HCT116 (cell line): ENCODE measurements around the gene PRELID1. TPM values are rescaled to one million over a fixed set of nuclear protein-coding genes. Genes with fewer than 3 reads are reported as not detected.
"Not testable (repeated sequence)": the region's sequence is repeated elsewhere in the genome, so short reads cannot be mapped to it uniquely, and the experiment has no call there.

Experiments
- ATAC-seq: fragments of 200-7000 bp; cut with Tn5 transposase; 2 replicates; pipeline ENCODE4 v1.9.1; 2020; ENCODE audit warnings: mild to moderate bottlenecking, moderate library complexity
- BruUV-seq: library from RNA; stranded (reverse); fragments of 400-500 nt; replicated peaks from 2 replicates; lab custom pipeline; 2021; lab: Mats Ljungman, UMichigan
- CTCF ChIA-PET: fragments of 300-600 bp; sonication (Branson Sonifier 250); formaldehyde crosslinking; loops from one replicate; lab custom pipeline; 2021; ENCODE audit warnings: antibody characterized with exemption; lab: Charles Lee
- POLR2A ChIA-PET: fragments of 300-600, 350-600 bp; sonication (Branson Sonifier 250); formaldehyde crosslinking; loops from one replicate; lab custom pipeline; 2021; ENCODE audit warnings: antibody characterized with exemption; lab: Charles Lee
- RAD21 ChIA-PET, 2 experiments: fragments of 300-600 bp; sonication (Branson Sonifier 250); formaldehyde crosslinking; loops; one replicate each; lab custom pipeline; 2023; ENCODE audit warnings: low total read pairs in 2 of 2; ENCODE audit not compliant: uncharacterized antibody in 2 of 2, unreplicated experiment in 2 of 2, low non-redundant PET in 1 of 2; lab: Charles Lee
- DNase-seq: peaks from one replicate; pipeline ENCODE4 v3.0.0-alpha.2; 2010; ENCODE audit warnings: low read depth, low spot score
- H2AFZ ChIP-seq: fragments of 200-600 bp; shearing (Covaris generic), sonication (generic); 2 replicates; pipeline ENCODE4 v1.6.1; 2017; ENCODE audit warnings: low read depth, mixed run types, mixed read lengths, antibody characterized with exemption, low read length; ENCODE audit not compliant: poor library complexity, severe bottlenecking
- H3K27ac ChIP-seq: 2 replicates; pipeline ENCODE4 v1.5.1; 2012; ENCODE audit warnings: low read depth, low read length
- H3K27me3 ChIP-seq: fragments of 200-600 bp; sonication (generic); 2 replicates; pipeline ENCODE4 v1.6.1; 2016; ENCODE audit warnings: mixed run types, low read length, mixed read lengths; ENCODE audit not compliant: insufficient read depth
- H3K36me3 ChIP-seq, 2 experiments: fragments of 200-500 bp in 1 of 2; fragments of 200-600 bp in 1 of 2; sonication (Bioruptor generic) in 1 of 2; sonication (generic) in 1 of 2; 2 replicates each; pipeline versions ENCODE4 v1.5.1 to v1.6.1; 2014 to 2016; ENCODE audit warnings: low read length in 2 of 2, inconsistent platforms in 1 of 2, mixed read lengths in 1 of 2, mixed run types in 1 of 2; ENCODE audit not compliant: insufficient read depth in 2 of 2, control insufficient read depth in 1 of 2
- H3K4me1 ChIP-seq, 2 experiments: fragments of 200-600 bp in 1 of 2; sonication (generic) in 1 of 2; 2 replicates each; pipeline versions ENCODE4 v1.5.1 to v1.6.1; 2012 to 2017; ENCODE audit warnings: low read length in 2 of 2, inconsistent platforms in 1 of 2, mild to moderate bottlenecking in 1 of 2, mixed read lengths in 1 of 2, mixed run types in 1 of 2, moderate library complexity in 1 of 2; ENCODE audit not compliant: insufficient read depth in 2 of 2, control insufficient read depth in 1 of 2
- H3K4me2 ChIP-seq: fragments of 200-600 bp; sonication (generic); 2 replicates; pipeline ENCODE4 v1.6.1; 2017; ENCODE audit warnings: mixed run types, low read length, mixed read lengths
- H3K4me3 ChIP-seq, 2 experiments: fragments of 200-600 bp in 1 of 2; sonication (generic) in 1 of 2; replicated peaks in 1 of 2; 2 replicates each; pipeline ENCODE4 v1.5.1; 2011 to 2016; ENCODE audit warnings: low read length in 2 of 2, control low read depth in 1 of 2, low read depth in 1 of 2, mild to moderate bottlenecking in 1 of 2, mixed read lengths in 1 of 2, mixed run types in 1 of 2
- H3K79me2 ChIP-seq: fragments of 200-600 bp; sonication (generic); 2 replicates; pipeline ENCODE4 v1.6.1; 2017; ENCODE audit warnings: mild to moderate bottlenecking, mixed run types, low read length, moderate library complexity, mixed read lengths; ENCODE audit not compliant: insufficient read depth
- H3K9ac ChIP-seq: fragments of 200-600 bp; sonication (generic); 2 replicates; pipeline ENCODE4 v1.6.1; 2016; ENCODE audit warnings: low read length, mixed read lengths
- H3K9me2 ChIP-seq: fragments of 200-600 bp; sonication (generic), shearing (Covaris generic); 2 replicates; pipeline ENCODE4 v1.6.1; 2017; ENCODE audit warnings: mixed run types, mild to moderate bottlenecking, moderate library complexity; ENCODE audit not compliant: insufficient read depth
- H3K9me3 ChIP-seq, 2 experiments: fragments of 200-500 bp in 1 of 2; fragments of 200-600 bp in 1 of 2; sonication (Bioruptor generic) in 1 of 2; sonication (generic) in 1 of 2; 2 replicates each; pipeline ENCODE4 v1.6.1; 2014 to 2017; ENCODE audit warnings: low read length in 2 of 2, mixed read lengths in 2 of 2, inconsistent platforms in 1 of 2, low read depth in 1 of 2, mild to moderate bottlenecking in 1 of 2, mixed run types in 1 of 2, moderate library complexity in 1 of 2; ENCODE audit not compliant: control insufficient read depth in 1 of 2, insufficient read depth in 1 of 2
- H4K20me1 ChIP-seq: fragments of 200-600 bp; sonication (generic), shearing (Covaris generic); 2 replicates; pipeline ENCODE4 v1.6.1; 2017; ENCODE audit warnings: mixed run types, mild to moderate bottlenecking, moderate library complexity; ENCODE audit not compliant: insufficient read depth
- CBX3 ChIP-seq: IDR thresholded peaks from 2 replicates; pipeline ENCODE4 v1.6.1; 2012; ENCODE audit warnings: low read depth
- EGR1 ChIP-seq: IDR thresholded peaks from 2 replicates; pipeline ENCODE4 v1.6.1; 2012; ENCODE audit warnings: low read depth
- ELF1 ChIP-seq: IDR thresholded peaks from 2 replicates; pipeline ENCODE4 v1.6.1; 2012; ENCODE audit warnings: low read depth, borderline replicate concordance
- EZH2phosphoT487 ChIP-seq: fragments of 200-600 bp; IDR thresholded peaks from 2 replicates; pipeline ENCODE4 v1.6.1; 2018; ENCODE audit warnings: antibody characterized with exemption, borderline replicate concordance
- FOSL1 ChIP-seq: IDR thresholded peaks from 2 replicates; pipeline ENCODE4 v1.6.1; 2012; ENCODE audit warnings: low read depth
- POLR2A ChIP-seq: IDR thresholded peaks from 2 replicates; pipeline ENCODE4 v1.7.0; 2011; ENCODE audit warnings: borderline replicate concordance; ENCODE audit not compliant: insufficient read depth, insufficient read length; ENCODE audit errors: extremely low read depth
- POLR2AphosphoS5 ChIP-seq: IDR thresholded peaks from 2 replicates; pipeline ENCODE4 v1.6.1; 2011; ENCODE audit warnings: mild to moderate bottlenecking, low read depth, low read length, moderate library complexity
- RAD21 ChIP-seq: IDR thresholded peaks from 2 replicates; pipeline ENCODE4 v1.6.1; 2012; ENCODE audit warnings: low read depth, mild to moderate bottlenecking
- SIN3A ChIP-seq: IDR thresholded peaks from 2 replicates; pipeline ENCODE4 v1.6.1; 2012; ENCODE audit warnings: low read depth
- SP1 ChIP-seq: IDR thresholded peaks from 2 replicates; pipeline ENCODE4 v1.6.1; 2012; ENCODE audit warnings: low read depth
- SRF ChIP-seq: IDR thresholded peaks from 2 replicates; pipeline ENCODE4 v1.6.1; 2012; ENCODE audit warnings: low read depth
- ZFX ChIP-seq: fragments of 450-650 bp; IDR thresholded peaks from 2 replicates; pipeline ENCODE4 v1.6.1; 2017
- ZNF274 ChIP-seq: fragments of 200-500 bp; sonication (Bioruptor generic); IDR thresholded peaks from 2 replicates; pipeline ENCODE4 v1.6.1; 2014; ENCODE audit warnings: mild to moderate bottlenecking, low read depth, low read length, inconsistent platforms
- intact Hi-C: fragments of 100-400 bp; cut with micrococcal nuclease; formaldehyde crosslinking; loops from 2 replicates; pipeline ENCODE4 v1.10.0; 2022
- total RNA-seq: library from RNA; stranded (reverse); gene quantifications from one replicate; pipeline ENCODE4 v1.2.1, GENCODE V29; 2021; ENCODE audit not compliant: unreplicated experiment
- TF ChIP-seq, protein P1 (sequence below): IDR thresholded peaks from 2 replicates; pipeline ENCODE4 v1.6.1; 2012
- TF ChIP-seq, protein P2 (sequence below): IDR thresholded peaks from 2 replicates; pipeline ENCODE4 v1.6.1; 2012; ENCODE audit warnings: low read depth
- TF ChIP-seq, protein P3 (sequence below), 3 experiments: fragments of 200-600 bp in 1 of 3; sonication (generic) in 1 of 3; IDR thresholded peaks in 2 of 3; conservative IDR thresholded peaks in 1 of 3; 2 replicates each; pipeline ENCODE4 v1.5.1; 2012 to 2017; ENCODE audit warnings: low read depth in 2 of 3, low read length in 2 of 3, antibody characterized with exemption in 1 of 3, borderline replicate concordance in 1 of 3, control low read depth in 1 of 3, mild to moderate bottlenecking in 1 of 3, mixed read lengths in 1 of 3, mixed run types in 1 of 3, moderate library complexity in 1 of 3; ENCODE audit not compliant: insufficient read depth in 1 of 3

PRELID1 gene
- total RNA-seq, 1 experiment from 2014 or later: 223 TPM

DNA sequence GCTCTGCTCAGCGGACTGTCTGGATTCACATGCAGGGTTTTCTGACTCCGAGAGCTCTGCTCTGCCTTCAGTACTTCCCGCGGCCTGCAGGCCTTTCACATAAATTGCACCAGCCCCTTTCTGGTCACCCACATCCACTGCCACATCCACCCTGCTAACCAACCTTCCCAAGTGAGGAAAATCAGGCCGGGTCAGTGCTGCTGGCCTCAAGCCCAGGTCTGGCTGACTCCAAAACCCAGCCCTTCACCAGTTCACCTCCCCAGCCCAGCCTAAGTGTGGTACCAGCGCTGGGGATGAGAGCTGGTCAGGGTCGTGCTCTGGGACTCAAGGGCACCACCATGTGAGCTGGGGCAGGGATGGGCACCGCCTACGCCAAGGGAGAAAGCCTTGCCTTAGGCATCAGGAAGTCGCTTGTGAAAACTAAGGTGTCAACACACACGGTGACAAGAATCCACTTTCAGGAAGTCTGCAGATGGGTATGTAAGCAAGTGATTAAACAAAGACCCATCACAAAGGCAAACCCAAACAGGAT is 35.6 kb downstream of the PRELID1 start:
- RAD21 ChIA-PET: no interaction called here
- CTCF ChIA-PET: no interaction called here

DNA sequence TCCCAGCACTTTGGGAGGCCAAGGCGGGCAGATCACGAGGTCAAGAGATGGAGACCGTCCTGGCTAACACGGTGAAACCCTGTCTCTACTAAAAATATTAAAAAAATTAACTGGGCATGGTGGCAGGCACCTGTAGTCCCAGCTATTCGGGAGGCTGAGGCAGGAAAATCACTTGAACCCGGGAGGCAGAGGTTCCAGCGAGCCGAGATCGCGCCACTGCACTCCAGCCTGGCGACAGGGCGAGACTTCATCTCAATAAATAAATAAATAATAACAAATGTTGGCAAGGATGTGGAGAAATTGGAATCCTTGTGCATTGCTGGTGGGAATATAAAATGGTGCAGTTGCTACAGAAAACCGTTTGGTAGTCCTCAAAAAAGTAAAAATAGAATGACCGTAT is 39.4 kb downstream of the PRELID1 start:
- H3K36me3 ChIP-seq: peaks cover 12 to 20% of the 10 kb centered on the region in 2 experiments; a peak in 3 of 4 replicates
- H3K79me2 ChIP-seq: peaks cover 77% of the 10 kb centered on the region

More for the DNA sequence above, 35.6 kb downstream of the PRELID1 start:
- no peak overlapping the region; the same call in 1 of the 2 replicates for H3K27ac ChIP-seq
- TF ChIP-seq EZH2phosphoT487: no peak
- TF ChIP-seq FOSL1: no peak
- TF ChIP-seq, protein P1, sequence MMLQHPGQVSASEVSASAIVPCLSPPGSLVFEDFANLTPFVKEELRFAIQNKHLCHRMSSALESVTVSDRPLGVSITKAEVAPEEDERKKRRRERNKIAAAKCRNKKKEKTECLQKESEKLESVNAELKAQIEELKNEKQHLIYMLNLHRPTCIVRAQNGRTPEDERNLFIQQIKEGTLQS: no peak
- no peak for TF ChIP-seq SRF
- no peak for TF ChIP-seq SIN3A
- TF ChIP-seq ELF1: no peak
- TF ChIP-seq POLR2AphosphoS5: no peak
- no peak for TF ChIP-seq POLR2A
- no peak for TF ChIP-seq EGR1
- no peak for TF ChIP-seq CBX3
- TF ChIP-seq ZNF274: no peak
- TF ChIP-seq, protein P2, sequence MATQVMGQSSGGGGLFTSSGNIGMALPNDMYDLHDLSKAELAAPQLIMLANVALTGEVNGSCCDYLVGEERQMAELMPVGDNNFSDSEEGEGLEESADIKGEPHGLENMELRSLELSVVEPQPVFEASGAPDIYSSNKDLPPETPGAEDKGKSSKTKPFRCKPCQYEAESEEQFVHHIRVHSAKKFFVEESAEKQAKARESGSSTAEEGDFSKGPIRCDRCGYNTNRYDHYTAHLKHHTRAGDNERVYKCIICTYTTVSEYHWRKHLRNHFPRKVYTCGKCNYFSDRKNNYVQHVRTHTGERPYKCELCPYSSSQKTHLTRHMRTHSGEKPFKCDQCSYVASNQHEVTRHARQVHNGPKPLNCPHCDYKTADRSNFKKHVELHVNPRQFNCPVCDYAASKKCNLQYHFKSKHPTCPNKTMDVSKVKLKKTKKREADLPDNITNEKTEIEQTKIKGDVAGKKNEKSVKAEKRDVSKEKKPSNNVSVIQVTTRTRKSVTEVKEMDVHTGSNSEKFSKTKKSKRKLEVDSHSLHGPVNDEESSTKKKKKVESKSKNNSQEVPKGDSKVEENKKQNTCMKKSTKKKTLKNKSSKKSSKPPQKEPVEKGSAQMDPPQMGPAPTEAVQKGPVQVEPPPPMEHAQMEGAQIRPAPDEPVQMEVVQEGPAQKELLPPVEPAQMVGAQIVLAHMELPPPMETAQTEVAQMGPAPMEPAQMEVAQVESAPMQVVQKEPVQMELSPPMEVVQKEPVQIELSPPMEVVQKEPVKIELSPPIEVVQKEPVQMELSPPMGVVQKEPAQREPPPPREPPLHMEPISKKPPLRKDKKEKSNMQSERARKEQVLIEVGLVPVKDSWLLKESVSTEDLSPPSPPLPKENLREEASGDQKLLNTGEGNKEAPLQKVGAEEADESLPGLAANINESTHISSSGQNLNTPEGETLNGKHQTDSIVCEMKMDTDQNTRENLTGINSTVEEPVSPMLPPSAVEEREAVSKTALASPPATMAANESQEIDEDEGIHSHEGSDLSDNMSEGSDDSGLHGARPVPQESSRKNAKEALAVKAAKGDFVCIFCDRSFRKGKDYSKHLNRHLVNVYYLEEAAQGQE: no peak
- TF ChIP-seq, protein P3, sequence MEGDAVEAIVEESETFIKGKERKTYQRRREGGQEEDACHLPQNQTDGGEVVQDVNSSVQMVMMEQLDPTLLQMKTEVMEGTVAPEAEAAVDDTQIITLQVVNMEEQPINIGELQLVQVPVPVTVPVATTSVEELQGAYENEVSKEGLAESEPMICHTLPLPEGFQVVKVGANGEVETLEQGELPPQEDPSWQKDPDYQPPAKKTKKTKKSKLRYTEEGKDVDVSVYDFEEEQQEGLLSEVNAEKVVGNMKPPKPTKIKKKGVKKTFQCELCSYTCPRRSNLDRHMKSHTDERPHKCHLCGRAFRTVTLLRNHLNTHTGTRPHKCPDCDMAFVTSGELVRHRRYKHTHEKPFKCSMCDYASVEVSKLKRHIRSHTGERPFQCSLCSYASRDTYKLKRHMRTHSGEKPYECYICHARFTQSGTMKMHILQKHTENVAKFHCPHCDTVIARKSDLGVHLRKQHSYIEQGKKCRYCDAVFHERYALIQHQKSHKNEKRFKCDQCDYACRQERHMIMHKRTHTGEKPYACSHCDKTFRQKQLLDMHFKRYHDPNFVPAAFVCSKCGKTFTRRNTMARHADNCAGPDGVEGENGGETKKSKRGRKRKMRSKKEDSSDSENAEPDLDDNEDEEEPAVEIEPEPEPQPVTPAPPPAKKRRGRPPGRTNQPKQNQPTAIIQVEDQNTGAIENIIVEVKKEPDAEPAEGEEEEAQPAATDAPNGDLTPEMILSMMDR (IDR thresholded peaks at IDR 0.05 in 2 of 3, conservative IDR thresholded peaks at IDR 0.05 in 1 of 3; ENCODE audit: borderline replicate concordance in 1 of 3, insufficient read depth in 1 of 3, low read depth in 2 of 3, low read length in 2 of 3): no peak
- TF ChIP-seq RAD21: no peak
- no peak for TF ChIP-seq SP1
- TF ChIP-seq ZFX: no peak
- TF ChIP-seq, all 23 proteins: peak for 0
- DNase-seq (no peak), ATAC-seq (no peak)
- no peaks in the 10 kb centered on the region for H3K4me1 ChIP-seq
- H3K4me2 ChIP-seq: no peak overlapping the region
- no peak overlapping the region for H3K9ac ChIP-seq
- H3K79me2 ChIP-seq: peaks cover 41% of the 10 kb centered on the region
- H4K20me1 ChIP-seq: no peaks in the 10 kb centered on the region
- H3K9me2 ChIP-seq: no peaks in the 10 kb centered on the region
- POLR2A ChIA-PET: interaction anchor here (1.2 kb wide), 1 partner anchor 13 kb away, joined by 3 read pairs; the partner anchor contains the start of gene LMAN2
- BruUV-seq: no TSS peak
- H3K27me3 ChIP-seq: no peaks in the 10 kb centered on the region
- intact Hi-C loops: no loop called here
- no peak overlapping the region for H3K4me3 ChIP-seq
- H3K36me3 ChIP-seq: peaks cover 22 to 30% of the 10 kb centered on the region in 2 experiments; a peak in 3 of 4 replicates
- no peak overlapping the region for H2AFZ ChIP-seq
- no peaks in the 10 kb centered on the region for H3K9me3 ChIP-seq

More for the DNA sequence above, 39.4 kb downstream of the PRELID1 start:
- H2AFZ ChIP-seq, CTCF ChIA-PET, H3K27me3 ChIP-seq, intact Hi-C loops, ATAC-seq, H3K27ac ChIP-seq, H3K9me3 ChIP-seq, H3K4me2 ChIP-seq, H4K20me1 ChIP-seq, H3K9me2 ChIP-seq, RAD21 ChIA-PET, DNase-seq, H3K9ac ChIP-seq, H3K4me3 ChIP-seq, H3K4me1 ChIP-seq, BruUV-seq: not testable (repeated sequence)
- POLR2A ChIA-PET: interaction anchor here (1.4 kb wide), 1 partner anchor 9 kb away, joined by 3 read pairs; the partner anchor contains the start of gene LMAN2
